ENCODE data around the gene TMEM212. TPM values are rescaled to one million over a fixed set of nuclear protein-coding genes. Genes with fewer than 3 reads are reported as not detected.
A peak's percentile ranks its signal among the peaks of the same experiment; 100 is the strongest.
"Not testable (repeated sequence)": the region's sequence is repeated elsewhere in the genome, so short reads cannot be mapped to it uniquely, and the experiment has no call there.

The TMEM212 gene
- total and polyA plus RNA-seq, 2 experiments from 2014 or later = not detected

GRCh38 chr3:171850960-171851659 lies 8.0 kb downstream of the TMEM212 start:
- Histone ChIP-seq H3K4me3 (no peak overlapping the region), H3K27ac (peak overlapping the region; percentile 42), H4K20me1 (ENCODE audit: insufficient read depth, poor library complexity, severe bottlenecking) (no peaks in the 10 kb centered on the region), H3K9me3 (ENCODE audit: low read depth) (no peaks in the 10 kb centered on the region), H3K9me2 (replicated peaks; ENCODE audit: insufficient read depth) (no peaks in the 10 kb centered on the region), H3K79me2 (no peaks in the 10 kb centered on the region), H3K4me1 (ENCODE audit: insufficient read depth) (peaks cover 12% of the 10 kb centered on the region), H3K36me3 (replicated peaks; ENCODE audit: insufficient read depth, low read depth) (no peaks in the 10 kb centered on the region), H3K4me2 (no peak overlapping the region), H3K27me3 (no peaks in the 10 kb centered on the region), H2AFZ (no peak overlapping the region)
- WGBS (ENCODE audit: low lambda C conversion rate, missing lambda C conversion rate) = 78% methylated on average over 6 of the region's 6 CpGs
- TF ChIP-seq EZH2phosphoT487 (IDR thresholded peaks at IDR 0.05; ENCODE audit: low read depth, severe bottlenecking, unreplicated experiment) = no peak
- TF ChIP-seq EZH2 (IDR thresholded peaks at IDR 0.05; ENCODE audit: borderline replicate concordance) = no peak
- no peak for TF ChIP-seq CTCF (IDR thresholded peaks at IDR 0.05; ENCODE audit: poor library complexity)
- no peak for DNase-seq (ENCODE audit: low spot score)

GRCh38 chr3:171851660-171852058 lies 8.5 kb downstream of the TMEM212 start:
- Histone ChIP-seq H3K36me3 (replicated peaks; ENCODE audit: insufficient read depth, low read depth) (no peaks in the 10 kb centered on the region), H3K27ac (peak overlapping the region; percentile 42), H3K9me2 (replicated peaks; ENCODE audit: insufficient read depth) (no peaks in the 10 kb centered on the region), H3K4me2 (no peak overlapping the region), H3K4me3 (no peak overlapping the region), H3K9me3 (ENCODE audit: low read depth) (no peaks in the 10 kb centered on the region), H2AFZ (no peak overlapping the region), H4K20me1 (ENCODE audit: insufficient read depth, poor library complexity, severe bottlenecking) (no peaks in the 10 kb centered on the region), H3K79me2 (no peaks in the 10 kb centered on the region), H3K27me3 (no peaks in the 10 kb centered on the region), H3K4me1 (ENCODE audit: insufficient read depth) (peaks cover 12% of the 10 kb centered on the region)
- TF ChIP-seq EZH2 (IDR thresholded peaks at IDR 0.05; ENCODE audit: borderline replicate concordance) = no peak
- TF ChIP-seq EZH2phosphoT487 (IDR thresholded peaks at IDR 0.05; ENCODE audit: low read depth, severe bottlenecking, unreplicated experiment) = no peak
- no peak for TF ChIP-seq CTCF (IDR thresholded peaks at IDR 0.05; ENCODE audit: poor library complexity)
- 69% methylated on average over 5 of the region's 5 CpGs for WGBS (ENCODE audit: low lambda C conversion rate, missing lambda C conversion rate)
- peak; percentile 43 for DNase-seq (ENCODE audit: low spot score)

GRCh38 chr3:171854649-171855305 lies 11.6 kb downstream of the TMEM212 start:
- H3K27me3 ChIP-seq = no peaks in the 10 kb centered on the region
- no peak overlapping the region for H3K27ac ChIP-seq
- no peak overlapping the region for H2AFZ ChIP-seq
- WGBS (ENCODE audit: low lambda C conversion rate, missing lambda C conversion rate) = 83% methylated on average over 2 of the region's 2 CpGs
- H3K4me2 ChIP-seq = no peak overlapping the region
- no peaks in the 10 kb centered on the region for H3K9me2 ChIP-seq (replicated peaks; ENCODE audit: insufficient read depth)
- TF ChIP-seq CTCF (IDR thresholded peaks at IDR 0.05; ENCODE audit: poor library complexity) (no peak), EZH2 (IDR thresholded peaks at IDR 0.05; ENCODE audit: borderline replicate concordance) (no peak), EZH2phosphoT487 (IDR thresholded peaks at IDR 0.05; ENCODE audit: low read depth, severe bottlenecking, unreplicated experiment) (no peak)
- no peaks in the 10 kb centered on the region for H4K20me1 ChIP-seq (ENCODE audit: insufficient read depth, poor library complexity, severe bottlenecking)
- peaks cover 12% of the 10 kb centered on the region for H3K4me1 ChIP-seq (ENCODE audit: insufficient read depth)
- no peaks in the 10 kb centered on the region for H3K9me3 ChIP-seq (ENCODE audit: low read depth)
- H3K79me2 ChIP-seq = no peaks in the 10 kb centered on the region
- no peaks in the 10 kb centered on the region for H3K36me3 ChIP-seq (replicated peaks; ENCODE audit: insufficient read depth, low read depth)
- H3K4me3 ChIP-seq = no peak overlapping the region
- no peak for DNase-seq (ENCODE audit: low spot score)

- WGBS (ENCODE audit: low lambda C conversion rate, missing lambda C conversion rate) = 93% methylated on average over 4 of the region's 4 CpGs
Measured at GRCh38 chr3:171858770-171859169, 15.6 kb downstream of the TMEM212 start.

More at GRCh38 chr3:171858770-171859169, 15.6 kb downstream of the TMEM212 start:
- not testable (repeated sequence) for H3K4me1 ChIP-seq (ENCODE audit: insufficient read depth); H3K36me3 ChIP-seq (replicated peaks; ENCODE audit: insufficient read depth, low read depth); H3K9me2 ChIP-seq (replicated peaks; ENCODE audit: insufficient read depth); H3K4me2 ChIP-seq; H3K27ac ChIP-seq; H2AFZ ChIP-seq; DNase-seq (ENCODE audit: low spot score); H4K20me1 ChIP-seq (ENCODE audit: insufficient read depth, poor library complexity, severe bottlenecking); H3K27me3 ChIP-seq; H3K79me2 ChIP-seq; H3K9me3 ChIP-seq (ENCODE audit: low read depth); H3K4me3 ChIP-seq
